Endothelial cell of umbilical vein (primary cell): ENCODE results near the gene GLB1L2.

Experiments used
- EZH2 ChIP-seq: IDR thresholded peaks from 2 replicates; pipeline ENCODE4 v1.6.1; 2012; ENCODE audit warnings: borderline replicate concordance, low read depth, mild to moderate bottlenecking, moderate library complexity, low read length, inconsistent platforms; ENCODE audit not compliant: severe bottlenecking
- POLR2A ChIP-seq: IDR thresholded peaks from 2 replicates; pipeline ENCODE4 v1.6.1; 2012; ENCODE audit warnings: low read depth, mild to moderate bottlenecking, control low read depth, low read length
- POLR2AphosphoS5 ChIP-seq: IDR thresholded peaks from 2 replicates; pipeline ENCODE4 v1.6.1; 2012; ENCODE audit warnings: low read depth, mild to moderate bottlenecking, control low read depth, low read length, moderate library complexity; ENCODE audit not compliant: insufficient read depth
- TF ChIP-seq, protein P1 (sequence below), 2 donors: IDR thresholded peaks; 1 replicate in 1 of 2; 2 replicates in 1 of 2; pipeline ENCODE4 v1.5.1; 2011; ENCODE audit warnings: low read length in 2 of 2, mild to moderate bottlenecking in 2 of 2, moderate library complexity in 2 of 2, control low read depth in 1 of 2, inconsistent platforms in 1 of 2, low read depth in 1 of 2; ENCODE audit not compliant: insufficient read depth in 1 of 2; ENCODE audit errors: extremely low read depth in 1 of 2

- TF ChIP-seq, protein P1, sequence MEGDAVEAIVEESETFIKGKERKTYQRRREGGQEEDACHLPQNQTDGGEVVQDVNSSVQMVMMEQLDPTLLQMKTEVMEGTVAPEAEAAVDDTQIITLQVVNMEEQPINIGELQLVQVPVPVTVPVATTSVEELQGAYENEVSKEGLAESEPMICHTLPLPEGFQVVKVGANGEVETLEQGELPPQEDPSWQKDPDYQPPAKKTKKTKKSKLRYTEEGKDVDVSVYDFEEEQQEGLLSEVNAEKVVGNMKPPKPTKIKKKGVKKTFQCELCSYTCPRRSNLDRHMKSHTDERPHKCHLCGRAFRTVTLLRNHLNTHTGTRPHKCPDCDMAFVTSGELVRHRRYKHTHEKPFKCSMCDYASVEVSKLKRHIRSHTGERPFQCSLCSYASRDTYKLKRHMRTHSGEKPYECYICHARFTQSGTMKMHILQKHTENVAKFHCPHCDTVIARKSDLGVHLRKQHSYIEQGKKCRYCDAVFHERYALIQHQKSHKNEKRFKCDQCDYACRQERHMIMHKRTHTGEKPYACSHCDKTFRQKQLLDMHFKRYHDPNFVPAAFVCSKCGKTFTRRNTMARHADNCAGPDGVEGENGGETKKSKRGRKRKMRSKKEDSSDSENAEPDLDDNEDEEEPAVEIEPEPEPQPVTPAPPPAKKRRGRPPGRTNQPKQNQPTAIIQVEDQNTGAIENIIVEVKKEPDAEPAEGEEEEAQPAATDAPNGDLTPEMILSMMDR (IDR thresholded peaks at IDR 0.05; ENCODE audit: extremely low read depth in 1 of 2, insufficient read depth in 1 of 2, low read depth in 1 of 2, low read length in 2 of 2), result no peak
- TF ChIP-seq POLR2AphosphoS5 (no peak), EZH2 (no peak), POLR2A (no peak)
These were observed 42.0 kb upstream of the GLB1L2 start for GRCh38 chr11:134289789-134290188.
